WTC11 (cell line): ENCODE data around the gene CDH3. TPM values are rescaled to one million over a fixed set of nuclear protein-coding genes. Genes with fewer than 3 reads are reported as not detected.
A peak's percentile ranks its signal among the peaks of the same experiment; 100 is the strongest.

Experiments used
- ATAC-seq: fragments of 200-7000 bp; cut with Tn5 transposase; 2 replicates; pipeline ENCODE4 v1.10.0; 2021; ENCODE audit warnings: mild to moderate bottlenecking, moderate library complexity
- CTCF ChIA-PET: fragments of 300-600 bp; sonication (Branson Sonifier 250); formaldehyde crosslinking; loops from one replicate; lab custom pipeline; 2021; ENCODE audit warnings: antibody characterized with exemption; lab: Charles Lee
- POLR2A ChIA-PET: fragments of 350-600 bp; sonication (Branson Sonifier 250); formaldehyde crosslinking; loops from one replicate; lab custom pipeline; 2021; ENCODE audit warnings: antibody characterized with exemption; lab: Charles Lee
- DNase-seq: peaks from one replicate; pipeline ENCODE4 v3.0.0; 2021; ENCODE audit warnings: low spot score
- H3K27ac Mint-ChIP-seq: 2 replicates; pipeline ENCODE4 v1.8.0; 2021; ENCODE audit warnings: mixed read lengths
- H3K27me3 Mint-ChIP-seq: 2 replicates; pipeline ENCODE4 v1.8.0; 2021; ENCODE audit warnings: low read depth, mild to moderate bottlenecking, moderate library complexity, mixed read lengths
- H3K36me3 Mint-ChIP-seq: 2 replicates; pipeline ENCODE4 v1.8.0; 2021; ENCODE audit warnings: mixed read lengths
- H3K4me1 Mint-ChIP-seq: 2 replicates; pipeline ENCODE4 v1.8.0; 2022; ENCODE audit warnings: mixed read lengths
- H3K4me3 Mint-ChIP-seq: 2 replicates; pipeline ENCODE4 v1.8.0; 2021; ENCODE audit warnings: mild to moderate bottlenecking, moderate library complexity, mixed read lengths
- H3K9me3 Mint-ChIP-seq: 2 replicates; pipeline ENCODE4 v1.8.0; 2021; ENCODE audit warnings: mixed read lengths
- ATF1 ChIP-seq: sonication (generic); formaldehyde crosslinking; IDR thresholded peaks from 2 replicates; pipeline ENCODE4 v1.8.1; 2023; ENCODE audit warnings: mild to moderate bottlenecking, moderate library complexity, missing genetic modification reagents
- CREM ChIP-seq: sonication (generic); formaldehyde crosslinking; IDR thresholded peaks from 2 replicates; pipeline ENCODE4 v1.8.1; 2022; ENCODE audit warnings: mild to moderate bottlenecking, missing genetic modification reagents, moderate library complexity
- EMX1 ChIP-seq: fragments of 250-450 bp; sonication (Bioruptor Pico); IDR thresholded peaks from 2 replicates; pipeline ENCODE4 v1.8.0; 2021; ENCODE audit warnings: mild to moderate bottlenecking
- FOXP1 ChIP-seq: sonication (generic); formaldehyde crosslinking; IDR thresholded peaks from 2 replicates; pipeline ENCODE4 v1.8.0; 2022; ENCODE audit warnings: missing genetic modification reagents, mild to moderate bottlenecking, moderate library complexity, borderline replicate concordance
- JUN ChIP-seq: sonication (generic); formaldehyde crosslinking; IDR thresholded peaks from 2 replicates; pipeline ENCODE4 v1.8.0; 2023; ENCODE audit warnings: mild to moderate bottlenecking, missing genetic modification reagents
- MXD4 ChIP-seq: fragments of 250-450 bp; sonication (Bioruptor Pico); IDR thresholded peaks from 2 replicates; pipeline ENCODE4 v1.8.0; 2021; ENCODE audit warnings: mild to moderate bottlenecking, moderate library complexity, borderline replicate concordance
- NFE2L1 ChIP-seq: sonication (generic); formaldehyde crosslinking; IDR thresholded peaks from 2 replicates; pipeline ENCODE4 v1.8.1; 2023; ENCODE audit warnings: missing genetic modification reagents
- OVOL2 ChIP-seq: fragments of 250-450 bp; sonication (Bioruptor Pico); IDR thresholded peaks from 2 replicates; pipeline ENCODE4 v1.9.0; 2021; ENCODE audit warnings: mild to moderate bottlenecking, borderline replicate concordance
- SMAD3 ChIP-seq: sonication (generic); formaldehyde crosslinking; IDR thresholded peaks from 2 replicates; pipeline ENCODE4 v1.8.0; 2022; ENCODE audit warnings: missing genetic modification reagents, mild to moderate bottlenecking, borderline replicate concordance
- ZNF121 ChIP-seq: sonication (generic); formaldehyde crosslinking; IDR thresholded peaks from 2 replicates; pipeline ENCODE4 v1.8.0; 2023; ENCODE audit warnings: missing genetic modification reagents
- ZNF232 ChIP-seq: sonication (generic); formaldehyde crosslinking; IDR thresholded peaks from 2 replicates; pipeline ENCODE4 v1.8.0; 2022; ENCODE audit warnings: mild to moderate bottlenecking, missing genetic modification reagents
- ZNF317 ChIP-seq: sonication (generic); formaldehyde crosslinking; IDR thresholded peaks from 2 replicates; pipeline ENCODE4 v1.8.1; 2023; ENCODE audit warnings: low read depth, mild to moderate bottlenecking, moderate library complexity, missing genetic modification reagents, borderline replicate concordance
- total RNA-seq: library from RNA; stranded (reverse); gene quantifications from 3 replicates; pipeline ENCODE4 v1.2.3, GENCODE V29; 2021
- TF ChIP-seq, protein P1 (sequence below): sonication (generic); formaldehyde crosslinking; IDR thresholded peaks from 2 replicates; pipeline ENCODE4 v1.8.1; 2023; ENCODE audit warnings: mild to moderate bottlenecking, missing genetic modification reagents, moderate library complexity
- TF ChIP-seq, protein P2 (sequence below): sonication (generic); formaldehyde crosslinking; IDR thresholded peaks from 2 replicates; pipeline ENCODE4 v1.8.1; 2023; ENCODE audit warnings: mild to moderate bottlenecking, missing genetic modification reagents, moderate library complexity
- TF ChIP-seq, protein P3 (sequence below): sonication (generic); formaldehyde crosslinking; IDR thresholded peaks from 2 replicates; pipeline ENCODE4 v1.8.0; 2022; ENCODE audit warnings: mild to moderate bottlenecking, missing genetic modification reagents
- TF ChIP-seq, protein P4 (sequence below): sonication (generic); formaldehyde crosslinking; IDR thresholded peaks from 2 replicates; pipeline ENCODE4 v1.8.1; 2022; ENCODE audit warnings: missing genetic modification reagents, borderline replicate concordance

The CDH3 gene
- total RNA-seq, 1 experiment from 2014 or later, result 128 TPM

DNA sequence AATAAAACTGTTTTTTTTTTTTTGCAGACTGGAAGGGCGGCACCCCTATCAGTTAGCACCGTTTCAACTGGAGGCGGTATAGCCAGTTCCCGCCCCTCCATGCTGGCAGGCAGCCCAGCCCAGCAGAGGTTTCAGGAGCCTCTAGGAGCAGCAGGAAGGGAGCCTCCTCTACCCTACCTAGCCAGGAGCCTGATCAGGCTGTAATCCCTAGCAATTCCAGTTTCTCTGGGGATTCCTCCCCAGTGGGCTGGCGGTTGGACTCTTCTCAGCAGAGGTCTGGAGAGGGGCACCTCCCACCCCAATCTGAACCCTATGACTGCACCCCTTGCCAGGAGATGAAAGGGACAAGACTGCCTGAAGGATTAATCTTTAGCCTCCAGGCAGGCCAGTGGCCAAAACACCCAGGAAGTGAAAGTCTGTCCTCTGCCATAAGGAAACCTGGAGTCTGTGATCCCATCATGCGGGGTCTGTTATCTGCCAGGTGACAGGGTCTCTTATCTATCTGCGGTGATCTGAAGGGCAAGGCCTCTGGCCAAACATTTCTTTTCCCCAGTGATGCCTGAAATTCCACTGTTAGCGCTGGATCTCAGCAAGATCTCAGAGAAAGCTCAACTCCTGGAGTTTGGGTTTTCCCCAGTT, 87.1 kb downstream of the CDH3 start:
- CTCF ChIA-PET, result interaction anchor here (1.8 to 2.4 kb wide), 2 partner anchors 28 to 142 kb away, joined by 8 read pairs; no protein-coding TSS in a partner anchor
- POLR2A ChIA-PET, result interaction anchor here (0.6 to 1.2 kb wide), 4 partner anchors 31 to 153 kb away, joined by 3 to 5 read pairs (median 3); no protein-coding TSS in a partner anchor
- Mint-ChIP-seq H3K36me3 (no peaks in the 10 kb centered on the region), H3K27me3 (no peaks in the 10 kb centered on the region), H3K4me3 (peak overlapping the region; percentile 30), H3K9me3 (no peaks in the 10 kb centered on the region), H3K27ac (peak overlapping the region; percentile 89), H3K4me1 (peaks cover 33% of the 10 kb centered on the region)
- ATAC-seq (peak; percentile 90), DNase-seq (peak; percentile 58)
- no peak for TF ChIP-seq OVOL2
- TF ChIP-seq JUN, result no peak
- TF ChIP-seq ZNF317 (CRISPR knock-in tag), result no peak

DNA sequence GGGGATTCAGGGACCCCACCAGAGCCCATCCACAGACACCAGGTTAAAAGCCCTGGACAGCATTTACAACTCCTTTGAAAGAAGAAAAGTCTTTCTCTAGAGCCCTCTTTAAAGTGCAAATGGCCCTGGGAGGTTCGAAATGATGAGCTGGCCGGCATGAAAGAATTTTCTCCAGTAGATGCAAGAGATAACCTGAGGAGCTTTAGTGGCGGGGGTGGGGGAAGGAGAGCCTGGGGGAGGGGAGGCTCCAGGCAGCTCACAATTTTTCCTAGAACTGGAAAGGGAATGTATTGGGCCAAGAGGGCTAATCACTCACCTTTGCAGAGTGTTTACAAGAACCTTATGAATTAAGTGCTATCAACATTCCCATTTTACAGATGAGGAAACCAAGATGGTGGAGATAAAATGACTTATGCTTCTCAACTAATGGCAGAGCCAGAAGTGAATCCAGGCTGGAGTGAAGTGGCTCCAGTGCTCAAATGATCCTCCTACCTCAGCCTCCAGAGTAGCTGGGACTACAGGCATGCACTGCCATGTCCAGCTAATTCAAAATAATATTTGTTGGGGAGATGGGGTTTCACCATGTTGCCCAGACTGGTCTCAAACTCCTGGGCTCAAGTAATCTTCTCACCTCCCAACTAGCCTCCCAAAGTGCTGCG, 87.8 kb downstream of the CDH3 start:
- Mint-ChIP-seq H3K4me1 (peaks cover 33% of the 10 kb centered on the region), H3K27me3 (no peaks in the 10 kb centered on the region), H3K4me3 (peak overlapping the region; percentile 30), H3K9me3 (no peaks in the 10 kb centered on the region), H3K36me3 (no peaks in the 10 kb centered on the region; the same call in 1 of the 2 replicates), H3K27ac (peak overlapping the region; percentile 89)
- CTCF ChIA-PET, result interaction anchor here (1.8 to 2.4 kb wide), 2 partner anchors 29 to 142 kb away, joined by 8 read pairs; no protein-coding TSS in a partner anchor
- TF ChIP-seq EMX1 (CRISPR knock-in tag), result no peak
- TF ChIP-seq, protein P1, sequence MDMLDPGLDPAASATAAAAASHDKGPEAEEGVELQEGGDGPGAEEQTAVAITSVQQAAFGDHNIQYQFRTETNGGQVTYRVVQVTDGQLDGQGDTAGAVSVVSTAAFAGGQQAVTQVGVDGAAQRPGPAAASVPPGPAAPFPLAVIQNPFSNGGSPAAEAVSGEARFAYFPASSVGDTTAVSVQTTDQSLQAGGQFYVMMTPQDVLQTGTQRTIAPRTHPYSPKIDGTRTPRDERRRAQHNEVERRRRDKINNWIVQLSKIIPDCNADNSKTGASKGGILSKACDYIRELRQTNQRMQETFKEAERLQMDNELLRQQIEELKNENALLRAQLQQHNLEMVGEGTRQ (CRISPR knock-in tag), result no peak
- TF ChIP-seq ZNF317 (CRISPR knock-in tag), result no peak
- TF ChIP-seq, protein P2, sequence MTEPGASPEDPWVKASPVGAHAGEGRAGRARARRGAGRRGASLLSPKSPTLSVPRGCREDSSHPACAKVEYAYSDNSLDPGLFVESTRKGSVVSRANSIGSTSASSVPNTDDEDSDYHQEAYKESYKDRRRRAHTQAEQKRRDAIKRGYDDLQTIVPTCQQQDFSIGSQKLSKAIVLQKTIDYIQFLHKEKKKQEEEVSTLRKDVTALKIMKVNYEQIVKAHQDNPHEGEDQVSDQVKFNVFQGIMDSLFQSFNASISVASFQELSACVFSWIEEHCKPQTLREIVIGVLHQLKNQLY (CRISPR knock-in tag), result no peak
- TF ChIP-seq, protein P3, sequence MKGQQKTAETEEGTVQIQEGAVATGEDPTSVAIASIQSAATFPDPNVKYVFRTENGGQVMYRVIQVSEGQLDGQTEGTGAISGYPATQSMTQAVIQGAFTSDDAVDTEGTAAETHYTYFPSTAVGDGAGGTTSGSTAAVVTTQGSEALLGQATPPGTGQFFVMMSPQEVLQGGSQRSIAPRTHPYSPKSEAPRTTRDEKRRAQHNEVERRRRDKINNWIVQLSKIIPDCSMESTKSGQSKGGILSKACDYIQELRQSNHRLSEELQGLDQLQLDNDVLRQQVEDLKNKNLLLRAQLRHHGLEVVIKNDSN (CRISPR knock-in tag), result no peak
- TF ChIP-seq ATF1 (CRISPR knock-in tag), result no peak
- no peak for DNase-seq
- POLR2A ChIA-PET, result interaction anchor here (0.6 to 1.2 kb wide), 3 partner anchors 31 to 154 kb away, joined by 3 to 5 read pairs (median 3); no protein-coding TSS in a partner anchor
- no peak for ATAC-seq

DNA sequence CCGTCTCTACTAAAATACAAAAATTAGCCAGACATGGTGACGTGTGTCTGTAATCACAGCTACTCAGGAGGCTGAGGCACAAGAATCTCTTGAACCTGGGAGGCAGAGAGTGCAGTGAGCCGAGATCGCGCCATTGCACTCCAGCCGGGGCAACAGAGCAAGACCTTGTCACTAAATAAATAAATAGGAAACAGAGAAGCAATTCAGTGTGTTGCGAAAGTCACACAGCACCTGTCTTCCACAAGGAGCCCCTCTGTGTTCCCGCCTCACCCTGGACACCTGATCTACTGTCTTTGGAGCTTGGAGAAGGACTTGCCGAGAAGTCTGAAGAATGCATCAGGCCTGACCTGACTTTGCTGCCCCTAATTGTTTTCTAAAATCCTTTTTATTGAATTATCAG, 88.5 kb downstream of the CDH3 start:
- no peaks in the 10 kb centered on the region for H3K27me3 Mint-ChIP-seq
- no peaks in the 10 kb centered on the region for H3K9me3 Mint-ChIP-seq
- H3K4me3 Mint-ChIP-seq, result no peak overlapping the region
- TF ChIP-seq NFE2L1, result no peak
- TF ChIP-seq ZNF232, result no peak
- TF ChIP-seq MXD4 (CRISPR knock-in tag), result no peak
- no peak for TF ChIP-seq SMAD3
- TF ChIP-seq CREM (CRISPR knock-in tag), result no peak
- no peak for TF ChIP-seq FOXP1 (CRISPR knock-in tag)
- TF ChIP-seq ZNF121 (CRISPR knock-in tag), result peak; percentile 66; the same call in 1 of the 2 replicates
- TF ChIP-seq, protein P4, sequence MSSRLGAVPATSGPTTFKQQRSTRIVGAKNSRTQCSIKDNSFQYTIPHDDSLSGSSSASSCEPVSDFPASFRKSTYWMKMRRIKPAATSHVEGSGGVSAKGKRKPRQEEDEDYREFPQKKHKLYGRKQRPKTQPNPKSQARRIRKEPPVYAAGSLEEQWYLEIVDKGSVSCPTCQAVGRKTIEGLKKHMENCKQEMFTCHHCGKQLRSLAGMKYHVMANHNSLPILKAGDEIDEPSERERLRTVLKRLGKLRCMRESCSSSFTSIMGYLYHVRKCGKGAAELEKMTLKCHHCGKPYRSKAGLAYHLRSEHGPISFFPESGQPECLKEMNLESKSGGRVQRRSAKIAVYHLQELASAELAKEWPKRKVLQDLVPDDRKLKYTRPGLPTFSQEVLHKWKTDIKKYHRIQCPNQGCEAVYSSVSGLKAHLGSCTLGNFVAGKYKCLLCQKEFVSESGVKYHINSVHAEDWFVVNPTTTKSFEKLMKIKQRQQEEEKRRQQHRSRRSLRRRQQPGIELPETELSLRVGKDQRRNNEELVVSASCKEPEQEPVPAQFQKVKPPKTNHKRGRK (CRISPR knock-in tag), result no peak
- no peak for TF ChIP-seq ATF1 (CRISPR knock-in tag)
- CTCF ChIA-PET, result interaction anchor here (1.8 to 2.4 kb wide), 2 partner anchors 30 to 143 kb away, joined by 8 read pairs; no protein-coding TSS in a partner anchor
- peaks cover 2% of the 10 kb centered on the region; the same call in 1 of the 2 replicates for H3K36me3 Mint-ChIP-seq
- DNase-seq, result no peak
- peaks cover 36% of the 10 kb centered on the region for H3K4me1 Mint-ChIP-seq
- no peak for ATAC-seq
- H3K27ac Mint-ChIP-seq, result no peak overlapping the region; the same call in 1 of the 2 replicates
- POLR2A ChIA-PET, result no interaction called here
